Uterus (tissue), 2 donors: ENCODE data around the gene ALOX5.
"Not testable (repeated sequence)": the region's sequence is repeated elsewhere in the genome, so short reads cannot be mapped to it uniquely, and the experiment has no call there.

Experiments
- POLR2A ChIP-seq, 2 donors: fragments of 450-650 bp; IDR thresholded peaks; one replicate each; pipeline ENCODE4 v1.6.1; 2016; ENCODE audit warnings: antibody characterized with exemption in 2 of 2, mild to moderate bottlenecking in 1 of 2, moderate library complexity in 1 of 2
- TF ChIP-seq, protein P1 (sequence below), 4 experiments: fragments of 200-600 bp in 2 of 4; fragments of 450-650 bp in 2 of 4; sonication (generic) in 2 of 4; IDR thresholded peaks; one replicate each; pipeline ENCODE4 v1.5.1; 2016 to 2019; ENCODE audit warnings: antibody characterized with exemption in 4 of 4, mild to moderate bottlenecking in 2 of 4, moderate library complexity in 1 of 4

DNA sequence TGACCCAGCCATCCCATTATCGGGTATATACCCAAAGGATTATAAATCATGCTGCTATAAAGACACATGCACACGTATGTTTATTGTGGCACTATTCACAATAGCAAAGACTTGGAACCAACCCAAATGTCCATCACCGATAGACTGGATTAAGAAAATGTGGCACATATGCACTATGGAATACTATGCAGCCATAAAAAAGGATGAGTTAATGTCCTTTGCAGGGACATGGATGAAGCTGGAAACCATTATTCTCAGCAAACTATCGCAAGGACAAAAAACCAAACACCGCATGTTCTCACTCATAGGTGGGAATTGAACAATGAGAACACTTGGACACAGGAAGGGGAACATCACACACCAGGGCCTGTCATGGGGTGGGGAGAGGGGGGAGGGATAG, 41.0 kb downstream of the ALOX5 start:
- TF ChIP-seq, protein P1, sequence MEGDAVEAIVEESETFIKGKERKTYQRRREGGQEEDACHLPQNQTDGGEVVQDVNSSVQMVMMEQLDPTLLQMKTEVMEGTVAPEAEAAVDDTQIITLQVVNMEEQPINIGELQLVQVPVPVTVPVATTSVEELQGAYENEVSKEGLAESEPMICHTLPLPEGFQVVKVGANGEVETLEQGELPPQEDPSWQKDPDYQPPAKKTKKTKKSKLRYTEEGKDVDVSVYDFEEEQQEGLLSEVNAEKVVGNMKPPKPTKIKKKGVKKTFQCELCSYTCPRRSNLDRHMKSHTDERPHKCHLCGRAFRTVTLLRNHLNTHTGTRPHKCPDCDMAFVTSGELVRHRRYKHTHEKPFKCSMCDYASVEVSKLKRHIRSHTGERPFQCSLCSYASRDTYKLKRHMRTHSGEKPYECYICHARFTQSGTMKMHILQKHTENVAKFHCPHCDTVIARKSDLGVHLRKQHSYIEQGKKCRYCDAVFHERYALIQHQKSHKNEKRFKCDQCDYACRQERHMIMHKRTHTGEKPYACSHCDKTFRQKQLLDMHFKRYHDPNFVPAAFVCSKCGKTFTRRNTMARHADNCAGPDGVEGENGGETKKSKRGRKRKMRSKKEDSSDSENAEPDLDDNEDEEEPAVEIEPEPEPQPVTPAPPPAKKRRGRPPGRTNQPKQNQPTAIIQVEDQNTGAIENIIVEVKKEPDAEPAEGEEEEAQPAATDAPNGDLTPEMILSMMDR (IDR thresholded peaks at IDR 0.05): not testable (repeated sequence)
- TF ChIP-seq POLR2A (IDR thresholded peaks at IDR 0.05): not testable (repeated sequence)
